Mesothelial cell of epicardium (in vitro differentiated cells): Measurements from ENCODE around the gene PALM3. TPM values are rescaled to one million over a fixed set of nuclear protein-coding genes. Genes with fewer than 3 reads are reported as not detected.
"Not testable (repeated sequence)": the region's sequence is repeated elsewhere in the genome, so short reads cannot be mapped to it uniquely, and the experiment has no call there.

Experiments
- DNase-seq, 2 experiments: peaks; one replicate each; pipeline ENCODE4 v3.0.0; 2021; ENCODE audit warnings: low spot score in 2 of 2; ENCODE audit not compliant: unreplicated experiment in 2 of 2
- H3K27ac Mint-ChIP-seq: 2 replicates; pipeline ENCODE4 v1.8.0; 2021; ENCODE audit warnings: mixed read lengths
- H3K27me3 Mint-ChIP-seq: 2 replicates; pipeline ENCODE4 v1.8.0; 2021; ENCODE audit warnings: low read depth, mixed read lengths
- H3K36me3 Mint-ChIP-seq: 2 replicates; pipeline ENCODE4 v1.8.0; 2021; ENCODE audit warnings: mixed read lengths
- H3K4me1 Mint-ChIP-seq: 2 replicates; pipeline ENCODE4 v1.8.0; 2021; ENCODE audit warnings: mixed read lengths
- H3K4me3 Mint-ChIP-seq: 2 replicates; pipeline ENCODE4 v1.8.0; 2021; ENCODE audit warnings: mild to moderate bottlenecking, moderate library complexity, mixed read lengths
- H3K9me3 Mint-ChIP-seq: 2 replicates; pipeline ENCODE4 v1.8.0; 2021; ENCODE audit warnings: mixed read lengths
- CTCF ChIP-seq: fragments of 200-600 bp; sonication (generic); IDR thresholded peaks from one replicate; pipeline ENCODE4 v1.5.0; 2021; ENCODE audit warnings: antibody characterized with exemption; ENCODE audit not compliant: unreplicated experiment
- total RNA-seq: library from RNA; stranded (reverse); gene quantifications from 3 replicates; pipeline ENCODE4 v1.2.1, GENCODE V29; 2021

The PALM3 gene
- total RNA-seq, 1 donor from 2014 or later: 2.4 TPM

- DNase-seq: no peak
- H3K9me3 Mint-ChIP-seq: no peaks in the 10 kb centered on the region
- no peak overlapping the region for H3K27ac Mint-ChIP-seq
- H3K4me3 Mint-ChIP-seq: no peak overlapping the region
- H3K4me1 Mint-ChIP-seq: no peaks in the 10 kb centered on the region
- H3K27me3 Mint-ChIP-seq: peaks cover 13% of the 10 kb centered on the region
- H3K36me3 Mint-ChIP-seq: peaks cover 8% of the 10 kb centered on the region
- no peak for TF ChIP-seq CTCF
Measured at GRCh38 chr19:14050512-14050911, 11.4 kb downstream of the PALM3 start.

- Mint-ChIP-seq H3K27me3 (no peaks in the 10 kb centered on the region), H3K9me3 (no peaks in the 10 kb centered on the region), H3K4me1 (no peaks in the 10 kb centered on the region), H3K4me3 (no peak overlapping the region), H3K27ac (no peak overlapping the region), H3K36me3 (peaks cover 8% of the 10 kb centered on the region)
- TF ChIP-seq CTCF: peak; percentile 42
- DNase-seq: no peak
Measured at GRCh38 chr19:14048443-14049153, 13.3 kb downstream of the PALM3 start.

DNA sequence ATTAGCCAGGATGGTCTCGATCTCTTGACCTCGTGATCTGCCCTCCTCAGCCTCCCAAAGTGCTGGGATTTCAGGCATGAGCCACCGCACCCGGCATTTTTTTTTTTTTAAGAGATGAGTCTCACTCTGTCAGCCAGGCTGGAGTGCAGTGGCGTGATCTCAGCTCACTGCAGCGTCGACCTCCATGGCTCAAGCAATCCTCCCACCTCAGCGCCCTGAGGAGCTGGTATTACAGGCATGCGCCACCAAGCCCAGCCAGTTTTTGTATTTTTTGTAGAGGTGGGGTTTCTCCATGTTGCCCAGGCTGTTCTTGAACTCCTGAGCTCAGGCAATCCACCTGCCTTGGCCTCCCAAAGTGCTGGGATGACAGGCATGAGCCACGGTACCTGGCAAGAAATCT, 14.0 kb downstream of the PALM3 start:
- not testable (repeated sequence) for H3K27ac Mint-ChIP-seq, H3K4me3 Mint-ChIP-seq, H3K36me3 Mint-ChIP-seq, DNase-seq, H3K27me3 Mint-ChIP-seq, H3K4me1 Mint-ChIP-seq, H3K9me3 Mint-ChIP-seq

DNA sequence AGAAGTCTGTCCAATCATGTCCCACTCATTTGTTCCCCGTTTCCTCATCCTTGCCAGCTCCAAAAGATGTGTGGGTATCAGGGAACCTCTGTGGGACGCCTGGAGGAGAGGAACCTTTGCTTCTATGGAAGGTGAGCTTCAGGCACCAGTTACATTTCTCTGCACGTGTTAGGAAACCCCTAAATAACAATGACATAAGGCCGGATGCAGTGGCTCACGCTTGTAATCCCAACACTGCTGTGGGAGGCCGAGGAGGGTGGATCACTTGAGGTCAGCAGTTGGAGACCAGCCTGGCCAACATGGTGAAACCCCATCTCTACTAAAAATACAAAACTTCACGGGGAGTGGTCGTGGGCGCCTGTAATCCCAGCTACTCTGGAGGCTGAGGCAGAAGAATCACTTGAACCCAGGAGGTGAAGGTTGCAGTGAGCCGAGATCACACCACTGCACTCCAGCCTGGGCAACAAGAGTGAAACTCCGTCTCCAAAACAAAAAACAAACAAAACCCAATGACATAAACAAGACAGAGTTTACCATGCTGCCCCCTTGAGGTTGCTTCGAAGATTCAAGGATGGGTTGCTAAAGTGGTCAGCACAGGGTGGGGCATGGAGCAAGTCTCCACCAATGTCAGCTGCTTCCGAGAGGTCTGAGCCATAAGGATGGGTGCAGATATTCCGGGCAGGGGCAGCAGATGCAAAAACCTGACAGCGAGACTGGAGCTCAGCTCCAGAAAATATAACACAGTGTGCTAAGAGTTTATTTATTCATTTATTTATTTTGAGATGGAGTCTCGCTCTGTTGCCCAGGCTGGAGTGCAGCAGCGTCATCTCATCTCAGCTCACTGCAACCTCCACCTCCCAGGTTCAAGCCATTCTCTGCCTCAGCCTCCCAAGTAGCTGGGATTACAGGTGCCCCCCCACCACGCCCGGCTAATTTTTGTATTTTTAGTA, 18.9 kb downstream of the PALM3 start:
- H3K27me3 Mint-ChIP-seq, DNase-seq, H3K4me1 Mint-ChIP-seq, H3K9me3 Mint-ChIP-seq, H3K4me3 Mint-ChIP-seq, H3K36me3 Mint-ChIP-seq: not testable (repeated sequence)
- TF ChIP-seq CTCF: peak; percentile 44
- H3K27ac Mint-ChIP-seq: peak overlapping the region; percentile 78

- H3K27ac Mint-ChIP-seq: no peak overlapping the region
- H3K4me1 Mint-ChIP-seq: no peaks in the 10 kb centered on the region
- no peak for TF ChIP-seq CTCF
- H3K36me3 Mint-ChIP-seq: no peaks in the 10 kb centered on the region
- H3K4me3 Mint-ChIP-seq: no peak overlapping the region
- no peak for DNase-seq
- H3K27me3 Mint-ChIP-seq: no peaks in the 10 kb centered on the region
- H3K9me3 Mint-ChIP-seq: no peaks in the 10 kb centered on the region
Measured at GRCh38 chr19:14039181-14039580, 22.7 kb downstream of the PALM3 start.

GRCh38 chr19:14035706-14036105, 26.2 kb downstream of the PALM3 start:
- Mint-ChIP-seq H3K4me1 (peaks cover 3% of the 10 kb centered on the region), H3K27ac (no peak overlapping the region), H3K36me3 (no peaks in the 10 kb centered on the region), H3K27me3 (peaks cover 6% of the 10 kb centered on the region), H3K4me3 (no peak overlapping the region), H3K9me3 (no peaks in the 10 kb centered on the region)
- no peak for DNase-seq
- no peak for TF ChIP-seq CTCF

- not testable (repeated sequence) for H3K27me3 Mint-ChIP-seq, H3K4me3 Mint-ChIP-seq, H3K9me3 Mint-ChIP-seq, DNase-seq, H3K4me1 Mint-ChIP-seq, H3K36me3 Mint-ChIP-seq, H3K27ac Mint-ChIP-seq
Measured at GRCh38 chr19:14035159-14035558, 26.7 kb downstream of the PALM3 start.
